Measurements from ENCODE around the gene SLC25A30. TPM values are rescaled to one million over a fixed set of nuclear protein-coding genes. Genes with fewer than 3 reads are reported as not detected.
"Not testable (repeated sequence)": the region's sequence is repeated elsewhere in the genome, so short reads cannot be mapped to it uniquely, and the experiment has no call there.

SLC25A30 gene
- polyA plus RNA-seq, 4 donors, result 2.4 to 6.9 (median 4.5) TPM

GRCh38 chr13:45436953-45437352, 18.8 kb upstream of the SLC25A30 start:
- H3K36me3 ChIP-seq (ENCODE audit: control insufficient read depth in 3 of 3, insufficient read depth in 2 of 3, low read depth in 1 of 3, low read length in 3 of 3), result no peaks in the 10 kb centered on the region
- no peak overlapping the region for H3K27ac ChIP-seq (ENCODE audit: low read depth in 1 of 3, low read length in 2 of 3)
- DNase-seq (no peak), FAIRE-seq (no peak)
- WGBS, 3 donors, result 92 to 94% (median 93%) methylated on average over 4 of the region's 4 CpGs
- H3K4me3 ChIP-seq (ENCODE audit: low read depth in 1 of 3, low read length in 3 of 3), result no peak overlapping the region
- H3K27me3 ChIP-seq (ENCODE audit: control insufficient read depth in 3 of 3, insufficient read depth in 3 of 3, low read length in 3 of 3), result no peaks in the 10 kb centered on the region
- H3K4me1 ChIP-seq (ENCODE audit: control insufficient read depth in 3 of 3, insufficient read depth in 2 of 3, low read depth in 1 of 3, low read length in 2 of 3), result peaks cover 0 to 20% (median 0%) of the 10 kb centered on the region in 3 donors
- H3K9me3 ChIP-seq (ENCODE audit: control insufficient read depth in 2 of 2, insufficient read depth in 1 of 2, low read depth in 1 of 2, low read length in 1 of 2), result no peaks in the 10 kb centered on the region

GRCh38 chr13:45436332-45436731, 18.2 kb upstream of the SLC25A30 start:
- no peak for DNase-seq
- H3K4me1 ChIP-seq (ENCODE audit: control insufficient read depth in 3 of 3, insufficient read depth in 2 of 3, low read depth in 1 of 3, low read length in 2 of 3), result peaks cover 0 to 20% (median 0%) of the 10 kb centered on the region in 3 donors
- H3K27me3 ChIP-seq (ENCODE audit: control insufficient read depth in 3 of 3, insufficient read depth in 3 of 3, low read length in 3 of 3), result no peaks in the 10 kb centered on the region
- 85 to 89% (median 89%) methylated on average over 9 of the region's 9 CpGs for WGBS, 3 donors
- H3K4me3 ChIP-seq (ENCODE audit: low read depth in 1 of 3, low read length in 3 of 3), result no peak overlapping the region
- no peak for FAIRE-seq
- no peaks in the 10 kb centered on the region for H3K36me3 ChIP-seq (ENCODE audit: control insufficient read depth in 3 of 3, insufficient read depth in 2 of 3, low read depth in 1 of 3, low read length in 3 of 3)
- no peak overlapping the region for H3K27ac ChIP-seq (ENCODE audit: low read depth in 1 of 3, low read length in 2 of 3)
- no peaks in the 10 kb centered on the region for H3K9me3 ChIP-seq (ENCODE audit: control insufficient read depth in 2 of 2, insufficient read depth in 1 of 2, low read depth in 1 of 2, low read length in 1 of 2)

DNA sequence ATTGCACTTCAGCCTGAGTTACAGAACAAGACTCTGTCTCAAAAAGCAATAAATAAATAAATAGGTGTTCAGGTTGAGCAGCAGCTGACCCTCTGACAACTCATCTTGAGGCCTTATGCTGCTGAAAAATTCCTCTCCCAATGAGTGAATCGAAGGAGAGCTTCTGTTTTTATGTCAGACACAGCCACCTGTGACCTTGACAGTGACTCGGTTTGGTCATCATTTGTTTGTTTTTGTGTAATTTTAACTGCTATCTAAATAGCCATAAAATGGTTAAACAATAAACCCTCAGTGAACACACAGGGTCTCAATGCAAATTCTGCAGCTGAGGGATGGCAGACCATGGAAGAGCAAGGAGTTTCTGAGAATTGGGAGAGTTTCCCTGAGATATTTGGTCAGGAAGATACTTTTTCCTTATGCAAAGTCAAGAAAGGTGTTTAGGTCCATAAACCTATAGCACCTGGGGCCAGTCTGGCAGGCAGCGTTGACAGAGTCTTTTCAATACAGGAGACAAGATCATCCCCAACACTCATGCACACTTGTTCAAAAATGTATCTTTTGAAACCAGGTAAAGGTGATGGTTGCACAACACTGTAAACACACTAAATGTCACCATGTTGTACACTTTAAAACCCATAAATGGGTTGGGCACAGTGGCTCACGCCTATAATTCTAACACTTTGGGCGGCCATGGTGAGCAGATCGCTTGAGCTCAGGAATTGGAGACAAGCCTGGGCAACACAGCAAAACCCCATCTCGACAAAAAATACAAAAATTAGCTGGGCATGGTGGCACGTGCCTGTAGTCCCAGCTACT, 16.6 kb upstream of the SLC25A30 start:
- no peak overlapping the region for H3K4me3 ChIP-seq (ENCODE audit: low read depth in 1 of 3, low read length in 3 of 3)
- 54 to 74% (median 64%) methylated on average over 8 of the region's 8 CpGs for WGBS, 3 donors
- DNase-seq, result peak in 1 of 2 donors; percentile 74
- no peak for FAIRE-seq
- peak overlapping the region in 1 of 3 donors; percentile 48 for H3K27ac ChIP-seq (ENCODE audit: low read depth in 1 of 3, low read length in 2 of 3)
- H3K4me1 ChIP-seq (ENCODE audit: control insufficient read depth in 3 of 3, insufficient read depth in 2 of 3, low read depth in 1 of 3, low read length in 2 of 3), result peaks cover 0 to 20% (median 0%) of the 10 kb centered on the region in 3 donors
- H3K9me3 ChIP-seq (ENCODE audit: control insufficient read depth in 2 of 2, insufficient read depth in 1 of 2, low read depth in 1 of 2, low read length in 1 of 2), result no peaks in the 10 kb centered on the region
- H3K27me3 ChIP-seq (ENCODE audit: control insufficient read depth in 3 of 3, insufficient read depth in 3 of 3, low read length in 3 of 3), result no peaks in the 10 kb centered on the region
- no peaks in the 10 kb centered on the region for H3K36me3 ChIP-seq (ENCODE audit: control insufficient read depth in 3 of 3, insufficient read depth in 2 of 3, low read depth in 1 of 3, low read length in 3 of 3)

- Histone ChIP-seq H3K36me3 (ENCODE audit: control insufficient read depth in 3 of 3, insufficient read depth in 2 of 3, low read depth in 1 of 3, low read length in 3 of 3) (no peaks in the 10 kb centered on the region), H3K27me3 (ENCODE audit: control insufficient read depth in 3 of 3, insufficient read depth in 3 of 3, low read length in 3 of 3) (no peaks in the 10 kb centered on the region), H3K4me1 (ENCODE audit: control insufficient read depth in 3 of 3, insufficient read depth in 2 of 3, low read depth in 1 of 3, low read length in 2 of 3) (peaks cover 0 to 20% (median 0%) of the 10 kb centered on the region in 3 donors), H3K4me3 (ENCODE audit: low read depth in 1 of 3, low read length in 3 of 3) (no peak overlapping the region), H3K9me3 (ENCODE audit: control insufficient read depth in 2 of 2, insufficient read depth in 1 of 2, low read depth in 1 of 2, low read length in 1 of 2) (no peaks in the 10 kb centered on the region), H3K27ac (ENCODE audit: low read depth in 1 of 3, low read length in 2 of 3) (peak overlapping the region in 1 of 3 donors; percentile 65)
- 24 to 54% (median 32%) methylated on average over 5 of the region's 5 CpGs for WGBS, 3 donors
- DNase-seq (peak; percentile 25 to 62), FAIRE-seq (no peak)
Measured at GRCh38 chr13:45433381-45433790, 15.2 kb upstream of the SLC25A30 start.

GRCh38 chr13:45432737-45433380, 14.7 kb upstream of the SLC25A30 start:
- no peaks in the 10 kb centered on the region for H3K36me3 ChIP-seq (ENCODE audit: control insufficient read depth in 3 of 3, insufficient read depth in 2 of 3, low read depth in 1 of 3, low read length in 3 of 3)
- WGBS, 3 donors, result 64 to 84% (median 67%) methylated on average over 6 of the region's 6 CpGs
- peak overlapping the region in 1 of 3 donors; percentile 65 for H3K27ac ChIP-seq (ENCODE audit: low read depth in 1 of 3, low read length in 2 of 3)
- FAIRE-seq, result no peak
- H3K4me1 ChIP-seq (ENCODE audit: control insufficient read depth in 3 of 3, insufficient read depth in 2 of 3, low read depth in 1 of 3, low read length in 2 of 3), result peaks cover 0 to 20% (median 0%) of the 10 kb centered on the region in 3 donors
- no peaks in the 10 kb centered on the region for H3K9me3 ChIP-seq (ENCODE audit: control insufficient read depth in 2 of 2, insufficient read depth in 1 of 2, low read depth in 1 of 2, low read length in 1 of 2)
- H3K27me3 ChIP-seq (ENCODE audit: control insufficient read depth in 3 of 3, insufficient read depth in 3 of 3, low read length in 3 of 3), result no peaks in the 10 kb centered on the region
- no peak overlapping the region for H3K4me3 ChIP-seq (ENCODE audit: low read depth in 1 of 3, low read length in 3 of 3)
- no peak for DNase-seq

- not testable (repeated sequence) for FAIRE-seq; H3K27ac ChIP-seq (ENCODE audit: low read depth in 1 of 3, low read length in 2 of 3); DNase-seq; H3K4me1 ChIP-seq (ENCODE audit: control insufficient read depth in 3 of 3, insufficient read depth in 2 of 3, low read depth in 1 of 3, low read length in 2 of 3); H3K36me3 ChIP-seq (ENCODE audit: control insufficient read depth in 3 of 3, insufficient read depth in 2 of 3, low read depth in 1 of 3, low read length in 3 of 3); H3K9me3 ChIP-seq (ENCODE audit: control insufficient read depth in 2 of 2, insufficient read depth in 1 of 2, low read depth in 1 of 2, low read length in 1 of 2); H3K27me3 ChIP-seq (ENCODE audit: control insufficient read depth in 3 of 3, insufficient read depth in 3 of 3, low read length in 3 of 3); H3K4me3 ChIP-seq (ENCODE audit: low read depth in 1 of 3, low read length in 3 of 3)
- 81 to 91% (median 87%) methylated on average over 16 of the region's 16 CpGs for WGBS, 3 donors
Measured at GRCh38 chr13:45426056-45426841, 8.1 kb upstream of the SLC25A30 start.

DNA sequence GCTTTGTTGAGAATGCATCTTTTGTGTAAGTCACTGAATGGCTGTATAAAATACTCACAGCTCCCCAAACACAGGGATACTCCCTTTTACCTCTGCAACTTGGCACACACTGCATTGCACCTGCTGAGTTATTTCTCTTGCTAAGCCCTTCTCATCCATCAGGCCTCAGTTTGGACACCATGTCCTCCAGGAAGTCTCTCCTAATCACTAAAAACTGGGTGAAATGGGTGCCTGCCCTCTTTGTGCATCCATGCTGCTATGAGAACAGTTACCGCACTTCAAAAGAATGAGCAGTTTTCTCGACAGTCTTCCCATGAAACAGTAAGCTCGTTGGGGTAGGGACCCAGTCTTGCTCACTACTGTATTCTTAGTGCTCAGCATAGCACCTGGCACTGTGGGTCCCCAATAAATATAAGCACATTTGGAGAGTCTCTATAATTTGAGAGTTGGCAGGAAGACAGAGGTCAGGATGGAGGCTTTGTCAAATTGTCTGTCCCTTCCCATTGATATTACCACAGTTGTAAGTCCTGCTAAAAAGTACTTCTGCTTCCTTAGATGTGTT, 4.6 kb upstream of the SLC25A30 start:
- DNase-seq, result no peak
- Histone ChIP-seq H3K4me1 (ENCODE audit: control insufficient read depth in 3 of 3, insufficient read depth in 2 of 3, low read depth in 1 of 3, low read length in 2 of 3) (no peaks in the 10 kb centered on the region), H3K9me3 (ENCODE audit: control insufficient read depth in 2 of 2, insufficient read depth in 1 of 2, low read depth in 1 of 2, low read length in 1 of 2) (no peaks in the 10 kb centered on the region), H3K4me3 (ENCODE audit: low read depth in 1 of 3, low read length in 3 of 3) (no peak overlapping the region), H3K36me3 (ENCODE audit: control insufficient read depth in 3 of 3, insufficient read depth in 2 of 3, low read depth in 1 of 3, low read length in 3 of 3) (no peaks in the 10 kb centered on the region), H3K27ac (ENCODE audit: low read depth in 1 of 3, low read length in 2 of 3) (no peak overlapping the region), H3K27me3 (ENCODE audit: control insufficient read depth in 3 of 3, insufficient read depth in 3 of 3, low read length in 3 of 3) (no peaks in the 10 kb centered on the region)
- 47 to 73% (median 71%) methylated on average over 3 of the region's 3 CpGs for WGBS, 3 donors
- no peak for FAIRE-seq

- no peak for DNase-seq
- no peak overlapping the region for H3K27ac ChIP-seq (ENCODE audit: low read depth in 1 of 3, low read length in 2 of 3)
- FAIRE-seq, result no peak
- H3K27me3 ChIP-seq (ENCODE audit: control insufficient read depth in 3 of 3, insufficient read depth in 3 of 3, low read length in 3 of 3), result no peaks in the 10 kb centered on the region
- no peak overlapping the region for H3K4me3 ChIP-seq (ENCODE audit: low read depth in 1 of 3, low read length in 3 of 3)
- 90 to 94% (median 94%) methylated on average over 1 of the region's 1 CpG for WGBS, 3 donors
- H3K9me3 ChIP-seq (ENCODE audit: control insufficient read depth in 2 of 2, insufficient read depth in 1 of 2, low read depth in 1 of 2, low read length in 1 of 2), result no peaks in the 10 kb centered on the region
- H3K4me1 ChIP-seq (ENCODE audit: control insufficient read depth in 3 of 3, insufficient read depth in 2 of 3, low read depth in 1 of 3, low read length in 2 of 3), result peaks cover 0 to 8% (median 2%) of the 10 kb centered on the region in 3 donors
- no peaks in the 10 kb centered on the region for H3K36me3 ChIP-seq (ENCODE audit: control insufficient read depth in 3 of 3, insufficient read depth in 2 of 3, low read depth in 1 of 3, low read length in 3 of 3)
Measured at GRCh38 chr13:45419945-45420344, 1.8 kb upstream of the SLC25A30 start.
